Right renal pelvis (tissue), 4 donors: ENCODE results near the gene PPP2R2B. TPM values are rescaled to one million over a fixed set of nuclear protein-coding genes. Genes with fewer than 3 reads are reported as not detected.
"Not testable (repeated sequence)": the region's sequence is repeated elsewhere in the genome, so short reads cannot be mapped to it uniquely, and the experiment has no call there.

Source experiments
- DNase-seq, 4 donors: peaks; one replicate each; pipeline ENCODE4 v3.0.0-alpha.2; 2013; ENCODE audit warnings: low read depth in 4 of 4, low spot score in 3 of 4, missing footprints in 1 of 4
- polyA plus RNA-seq, 4 donors: library from polyadenylated mRNA; unstranded; fragments of 120-200 nt; gene quantifications; one replicate each; pipeline ENCODE4 v1.2.1, GENCODE V29; 2013; ENCODE audit not compliant: insufficient read length in 4 of 4

The PPP2R2B gene
- polyA plus RNA-seq, 4 donors, result 14.4 to 18.2 (median 15.1) TPM

- DNase-seq, result peak in 2 of 4 donors; percentile 7 to 8
These were observed 312.7 kb downstream of the PPP2R2B start for GRCh38 chr5:146565764-146566367.

DNA sequence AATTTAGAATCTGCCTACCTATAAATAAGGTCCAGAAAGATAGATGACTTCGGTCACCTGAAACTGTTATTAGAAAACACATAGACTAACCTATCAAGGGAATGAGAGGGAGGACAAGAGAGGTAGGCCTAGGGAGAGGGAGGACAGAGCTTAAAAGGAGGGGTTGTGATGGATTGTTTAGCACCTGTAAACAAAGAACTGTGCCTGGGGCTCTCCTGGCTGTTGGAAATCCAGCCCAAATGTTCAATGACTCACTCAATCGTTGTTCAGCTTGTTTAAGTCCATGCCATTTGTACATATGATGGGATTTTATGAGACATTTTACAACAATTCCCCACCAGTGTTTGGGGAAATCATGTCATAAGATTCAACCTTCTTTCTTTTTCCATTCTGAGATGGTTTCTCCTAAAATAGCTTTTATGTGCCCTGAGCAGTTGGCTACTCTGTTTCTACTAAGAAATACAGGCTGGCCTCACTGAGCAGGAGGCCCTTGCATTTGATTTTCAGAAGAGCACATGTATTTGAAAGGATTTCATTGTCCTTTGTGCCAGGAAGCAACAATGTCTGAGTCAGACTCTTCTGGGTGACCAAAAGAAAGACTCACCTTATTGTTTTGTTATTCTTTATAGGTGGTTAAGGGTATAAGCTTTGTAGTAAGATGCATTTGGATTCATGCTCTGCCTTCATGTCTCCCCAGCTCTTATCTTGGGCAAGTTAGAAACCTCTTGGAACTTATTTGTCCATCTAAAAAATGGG, 314.4 kb downstream of the PPP2R2B start:
- no peak for DNase-seq

GRCh38 chr5:146562461-146562860, 316.1 kb downstream of the PPP2R2B start:
- DNase-seq, result no peak

GRCh38 chr5:146561711-146562110, 316.8 kb downstream of the PPP2R2B start:
- no peak for DNase-seq

- DNase-seq, result no peak
These were observed 318.2 kb downstream of the PPP2R2B start for GRCh38 chr5:146560205-146560812.

GRCh38 chr5:146556884-146557283, 321.7 kb downstream of the PPP2R2B start:
- DNase-seq, result not testable (repeated sequence)

DNA sequence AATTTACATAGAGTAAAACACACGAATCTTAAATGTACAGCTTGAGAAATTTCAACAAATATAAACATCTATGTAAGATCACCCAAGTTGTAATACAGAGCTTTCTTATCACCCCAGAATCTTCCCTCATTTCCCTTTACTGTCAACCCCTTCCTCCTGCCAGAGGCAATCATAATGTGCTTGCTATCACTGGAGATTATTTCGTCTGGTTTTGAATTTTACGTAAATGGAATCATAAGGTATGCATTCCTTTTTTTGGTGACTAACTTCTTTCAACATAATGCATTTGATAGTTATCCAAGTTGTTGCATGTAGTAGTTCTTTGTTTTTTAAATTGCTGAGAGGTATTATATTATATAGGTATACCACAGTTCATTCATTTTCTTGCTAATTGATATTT, 325.1 kb downstream of the PPP2R2B start:
- no peak for DNase-seq

DNA sequence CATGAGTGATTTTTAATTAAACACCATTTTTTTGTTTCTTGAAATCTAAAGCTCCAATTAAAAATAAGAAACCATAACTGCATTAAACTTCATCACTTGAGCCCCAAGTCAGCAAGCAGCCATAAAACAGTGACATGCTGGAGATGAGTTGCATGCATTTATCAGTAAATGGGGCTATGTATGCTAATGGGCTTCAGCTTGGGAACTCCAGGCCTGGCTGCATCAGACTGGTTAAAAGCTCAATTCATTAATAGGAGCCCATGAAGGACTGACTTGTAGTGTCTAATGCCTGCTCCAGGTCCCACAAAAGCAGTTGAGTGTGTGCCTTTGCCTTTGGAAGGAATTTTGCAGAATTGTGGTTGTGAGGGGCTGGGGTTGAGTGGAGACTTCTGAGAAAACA, 328.9 kb downstream of the PPP2R2B start:
- DNase-seq, result no peak

GRCh38 chr5:146548781-146549449, 329.6 kb downstream of the PPP2R2B start:
- DNase-seq, result no peak

DNA sequence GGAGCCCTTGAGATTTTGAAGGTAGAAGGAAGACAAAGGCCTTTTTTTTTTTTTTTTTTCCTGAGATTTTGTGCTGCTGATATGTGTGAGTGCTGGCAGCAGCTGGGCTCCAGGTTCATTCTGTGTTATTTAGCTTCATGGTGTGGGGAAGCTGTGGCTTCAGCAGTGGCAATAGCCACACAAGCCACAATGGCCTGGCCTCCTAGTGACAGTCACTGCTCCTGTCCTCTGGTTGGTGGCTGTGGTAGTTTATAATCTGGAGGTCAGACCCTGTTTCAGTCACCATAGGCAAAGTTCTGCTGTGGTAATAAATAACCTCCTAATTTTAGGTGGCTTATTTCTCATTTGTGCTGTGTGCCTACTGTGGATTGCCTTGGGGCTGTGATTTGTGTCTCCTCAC, 334.3 kb downstream of the PPP2R2B start:
- DNase-seq, result no peak

DNA sequence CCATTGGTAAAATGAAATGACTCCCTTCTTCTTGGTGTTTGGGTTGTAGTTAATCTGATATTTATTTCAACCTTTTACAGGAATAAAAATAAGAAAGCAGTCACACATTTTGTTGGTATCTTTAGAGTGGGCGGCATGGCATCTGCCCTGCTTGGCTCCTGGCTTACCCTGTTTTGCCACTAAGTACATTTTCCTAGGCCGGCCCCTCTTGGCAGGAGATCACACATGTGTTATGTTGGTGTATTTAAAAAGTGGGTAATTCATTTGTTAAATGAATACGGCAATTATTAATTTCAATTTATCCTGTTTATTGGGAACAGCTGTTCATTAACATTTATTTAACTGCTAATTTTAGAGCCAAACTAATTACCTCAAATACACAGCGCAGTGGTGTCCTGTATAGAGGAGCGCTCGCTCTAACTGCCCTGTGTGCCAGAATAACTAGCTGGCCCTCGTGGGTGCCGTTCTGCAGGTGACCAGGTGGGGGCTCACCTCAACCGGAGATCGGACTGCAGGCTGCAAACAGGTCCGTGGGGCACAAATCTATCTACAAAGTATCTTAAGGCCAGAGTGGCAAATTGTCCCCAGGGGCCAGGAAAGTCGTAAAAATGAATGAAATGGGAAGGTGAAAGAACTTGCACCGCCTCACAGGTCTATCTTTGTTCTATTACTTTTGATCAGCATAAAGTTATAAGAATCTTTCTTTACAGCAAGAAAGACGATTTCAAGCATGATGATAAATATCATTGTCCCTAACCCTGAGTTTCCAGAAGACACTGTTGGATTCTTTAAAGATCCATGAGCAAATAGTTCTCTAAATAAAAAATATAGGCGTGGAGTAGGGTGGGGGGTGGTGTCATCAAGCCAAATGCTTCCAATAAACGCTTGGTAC, 336.4 kb downstream of the PPP2R2B start:
- peak in 3 of 4 donors; percentile 18 to 44 (median 38) for DNase-seq

DNA sequence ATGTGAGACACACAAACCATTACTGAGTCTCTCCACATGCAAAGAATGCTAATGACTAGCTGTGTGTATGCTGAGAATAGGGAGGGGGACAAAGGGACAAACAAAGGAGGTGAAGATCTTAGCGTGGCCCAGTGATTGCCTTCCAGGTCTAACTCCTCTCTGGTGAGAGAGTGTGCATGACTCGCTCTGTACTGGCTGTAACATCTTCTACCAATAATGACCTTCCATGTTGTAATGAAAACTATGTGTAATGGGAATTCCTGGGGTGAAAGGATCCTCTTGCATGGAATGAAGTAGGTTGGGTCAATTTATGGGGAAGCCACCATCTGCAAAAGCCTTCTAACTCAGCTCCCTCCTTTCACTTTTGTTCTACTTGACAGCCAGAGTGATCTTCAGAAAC, 338.1 kb downstream of the PPP2R2B start:
- no peak for DNase-seq

DNA sequence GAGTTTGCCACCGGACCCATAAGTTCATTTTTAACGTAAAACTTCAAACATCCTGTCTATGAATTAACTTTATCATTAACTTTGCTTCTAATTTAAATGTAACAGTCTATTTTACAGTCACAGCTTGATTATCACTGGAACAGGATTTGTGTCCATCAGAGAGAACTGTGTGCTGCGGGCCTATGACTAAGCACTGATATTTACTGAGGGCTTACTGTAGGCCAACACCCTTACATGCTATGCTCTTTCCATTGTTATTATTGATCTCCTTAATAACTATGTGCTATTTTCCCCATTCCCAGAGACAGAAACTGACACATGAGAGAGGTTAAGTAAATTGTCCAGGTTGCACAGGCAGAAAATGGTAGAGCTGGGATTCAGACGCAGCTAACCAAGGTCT, 338.6 kb downstream of the PPP2R2B start:
- DNase-seq, result no peak

- DNase-seq, result no peak
These were observed 340.1 kb downstream of the PPP2R2B start for GRCh38 chr5:146538432-146538831.

- DNase-seq, result no peak
These were observed 344.7 kb downstream of the PPP2R2B start for GRCh38 chr5:146533882-146534281.

DNA sequence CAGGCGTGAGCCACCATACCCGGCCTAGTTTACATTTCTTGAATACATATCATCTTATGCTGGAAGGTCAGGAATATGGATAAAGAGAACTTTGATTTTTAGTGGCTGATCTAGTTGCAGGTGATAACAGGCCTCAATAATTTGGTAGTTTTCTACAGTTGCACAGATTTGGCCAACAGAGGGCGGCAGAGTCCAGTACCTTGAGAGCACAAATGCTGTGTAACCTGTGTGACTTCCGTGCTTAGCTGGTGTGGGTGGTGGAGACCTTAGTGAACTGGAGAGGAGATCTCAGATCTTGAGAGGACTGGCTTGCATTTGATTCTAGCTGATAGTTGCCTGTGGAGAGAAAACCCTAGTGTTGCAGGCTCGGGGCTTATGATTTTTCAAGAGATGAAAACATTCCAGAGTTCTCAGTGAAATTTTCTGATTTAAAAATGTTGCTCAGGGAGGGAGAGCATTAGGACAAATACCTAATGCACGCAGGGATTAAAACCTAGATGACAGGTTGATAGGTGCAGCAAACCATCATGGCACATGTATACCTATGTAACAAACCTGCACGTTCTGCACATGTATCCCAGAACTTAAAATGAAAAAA, 345.2 kb downstream of the PPP2R2B start:
- DNase-seq, result peak; percentile 30 to 44 (median 34)
